ENCODE results near the gene MAST4. TPM values are rescaled to one million over a fixed set of nuclear protein-coding genes. Genes with fewer than 3 reads are reported as not detected.

The MAST4 gene
- total RNA-seq, 1 donor from 2014 or later, result 0.99 TPM

- Histone ChIP-seq H3F3A (ENCODE audit: low read depth) (no peaks in the 10 kb centered on the region), H4K20me1 (ENCODE audit: low read depth) (no peaks in the 10 kb centered on the region), H3K36me3 (no peaks in the 10 kb centered on the region), H3K79me2 (ENCODE audit: low read depth) (no peaks in the 10 kb centered on the region), H3K4me3 (no peak overlapping the region), H3K9ac (no peak overlapping the region), H3K4me2 (no peak overlapping the region), H3K9me3 (ENCODE audit: low read depth) (no peaks in the 10 kb centered on the region), H3K27me3 (no peaks in the 10 kb centered on the region), H2AFZ (replicated peaks) (no peak overlapping the region), H3K4me1 (peaks cover under 1% of the 10 kb centered on the region), H3K27ac (no peak overlapping the region)
- no peak for DNase-seq (ENCODE audit: low spot score)
- H3K36me3 Mint-ChIP-seq, result no peaks in the 10 kb centered on the region
- H3K27me3 Mint-ChIP-seq (ENCODE audit: insufficient read depth, low read depth), result peaks cover 7% of the 10 kb centered on the region
- H3K27ac Mint-ChIP-seq, result no peak overlapping the region
- no peak overlapping the region for H3K4me3 Mint-ChIP-seq
- no peaks in the 10 kb centered on the region for H3K9me3 Mint-ChIP-seq
- no peaks in the 10 kb centered on the region for H3K4me1 Mint-ChIP-seq
- no peak for TF ChIP-seq EZH2 (IDR thresholded peaks at IDR 0.05)
- TF ChIP-seq EZH2phosphoT487 (IDR thresholded peaks at IDR 0.05), result no peak
Measured at GRCh38 chr5:66856041-66856805, 260.0 kb downstream of the MAST4 start.

DNA sequence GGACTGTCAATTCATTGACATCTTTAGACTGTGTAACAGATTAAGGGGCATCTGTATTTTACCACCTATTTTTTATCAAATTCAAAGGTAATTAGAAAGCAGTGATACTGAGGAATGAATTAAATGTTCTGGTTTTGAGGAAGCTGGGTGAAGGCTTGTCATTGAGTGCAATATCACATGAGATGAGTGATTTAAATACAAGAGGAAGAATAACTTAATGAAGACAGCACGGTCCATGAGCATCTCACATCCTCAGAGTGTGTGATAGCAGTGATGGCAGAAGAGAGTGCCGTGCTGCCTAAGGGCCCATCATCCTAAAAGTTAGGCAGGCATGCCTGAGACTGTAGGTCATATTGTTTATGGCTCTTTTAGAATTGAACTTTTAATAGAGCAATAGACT, 263.3 kb downstream of the MAST4 start:
- Histone ChIP-seq H4K20me1 (ENCODE audit: low read depth) (no peaks in the 10 kb centered on the region), H3K9ac (no peak overlapping the region), H3K79me2 (ENCODE audit: low read depth) (no peaks in the 10 kb centered on the region), H2AFZ (replicated peaks) (no peak overlapping the region), H3K4me1 (peaks cover 24% of the 10 kb centered on the region), H3K27me3 (no peaks in the 10 kb centered on the region), H3K4me3 (no peak overlapping the region), H3K36me3 (no peaks in the 10 kb centered on the region), H3K9me3 (ENCODE audit: low read depth) (no peaks in the 10 kb centered on the region), H3K4me2 (no peak overlapping the region), H3F3A (ENCODE audit: low read depth) (peaks cover 18% of the 10 kb centered on the region), H3K27ac (no peak overlapping the region)
- TF ChIP-seq EZH2 (IDR thresholded peaks at IDR 0.05) (no peak), EZH2phosphoT487 (IDR thresholded peaks at IDR 0.05) (no peak), CTCF (IDR thresholded peaks at IDR 0.05) (no peak)
- no peak for DNase-seq (ENCODE audit: low spot score)
- peaks cover 7% of the 10 kb centered on the region for H3K27me3 Mint-ChIP-seq (ENCODE audit: insufficient read depth, low read depth)
- H3K27ac Mint-ChIP-seq, result no peak overlapping the region
- H3K4me1 Mint-ChIP-seq, result peaks cover 17% of the 10 kb centered on the region
- H3K9me3 Mint-ChIP-seq, result no peaks in the 10 kb centered on the region
- H3K4me3 Mint-ChIP-seq, result no peak overlapping the region
- H3K36me3 Mint-ChIP-seq, result no peaks in the 10 kb centered on the region

- no peak overlapping the region for H3K4me2 ChIP-seq
- Mint-ChIP-seq H3K4me1 (peaks cover 17% of the 10 kb centered on the region), H3K9me3 (no peaks in the 10 kb centered on the region), H3K36me3 (no peaks in the 10 kb centered on the region), H3K27ac (no peak overlapping the region), H3K27me3 (ENCODE audit: insufficient read depth, low read depth) (peaks cover 4% of the 10 kb centered on the region), H3K4me3 (no peak overlapping the region)
- H3K9ac ChIP-seq, result no peak overlapping the region
- H3F3A ChIP-seq (ENCODE audit: low read depth), result peaks cover 18% of the 10 kb centered on the region
- H2AFZ ChIP-seq (replicated peaks), result no peak overlapping the region
- H3K79me2 ChIP-seq (ENCODE audit: low read depth), result no peaks in the 10 kb centered on the region
- H3K4me3 ChIP-seq, result no peak overlapping the region
- DNase-seq (ENCODE audit: low spot score), result peak; percentile 24
- no peaks in the 10 kb centered on the region for H3K27me3 ChIP-seq
- H3K9me3 ChIP-seq (ENCODE audit: low read depth), result no peaks in the 10 kb centered on the region
- H3K36me3 ChIP-seq, result no peaks in the 10 kb centered on the region
- peaks cover 24% of the 10 kb centered on the region for H3K4me1 ChIP-seq
- no peaks in the 10 kb centered on the region for H4K20me1 ChIP-seq (ENCODE audit: low read depth)
- TF ChIP-seq CTCF (IDR thresholded peaks at IDR 0.05) (no peak), EZH2 (IDR thresholded peaks at IDR 0.05) (no peak), EZH2phosphoT487 (IDR thresholded peaks at IDR 0.05) (no peak)
- no peak overlapping the region for H3K27ac ChIP-seq
Measured at GRCh38 chr5:66860199-66860975, 264.2 kb downstream of the MAST4 start.

All from neural progenitor cell (in vitro differentiated cells).